GM12892 (cell line): Measurements from ENCODE around the gene PRKN.

Experiments used
- POLR2A ChIP-seq: IDR thresholded peaks from 2 replicates; pipeline ENCODE4 v1.6.1; 2011; ENCODE audit warnings: low read depth, low read length, control low read depth
- POLR2AphosphoS5 ChIP-seq: IDR thresholded peaks from 2 replicates; pipeline ENCODE4 v1.6.1; 2011; ENCODE audit warnings: low read depth, low read length, control low read depth
- TAF1 ChIP-seq: IDR thresholded peaks from 2 replicates; pipeline ENCODE4 v1.6.1; 2011; ENCODE audit warnings: low read depth, mild to moderate bottlenecking, control low read depth, low read length, borderline replicate concordance

DNA sequence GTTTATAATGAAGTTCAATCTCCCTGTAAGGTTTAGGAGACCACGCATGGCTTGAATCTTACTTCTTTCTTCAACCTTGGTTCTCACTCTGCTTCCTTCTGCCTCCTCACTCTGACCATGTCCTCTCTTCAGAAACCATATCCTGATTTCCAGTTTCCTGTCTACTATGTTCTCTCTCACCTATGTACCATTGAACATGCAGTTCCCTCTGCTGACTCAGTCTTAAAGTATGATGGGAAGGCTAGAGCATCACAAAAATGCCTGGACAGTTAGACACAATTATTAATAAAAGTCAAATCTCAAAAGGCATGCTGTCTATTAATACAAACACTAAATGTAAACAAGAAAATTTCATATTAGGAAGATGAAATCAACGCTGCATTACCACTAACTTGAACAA is 151.6 kb downstream of the PRKN start:
- TF ChIP-seq POLR2A (no peak), TAF1 (no peak), POLR2AphosphoS5 (no peak)
